ENCODE results near the gene FKBP10.
A peak's percentile ranks its signal among the peaks of the same experiment; 100 is the strongest.

FKBP10 gene

GRCh38 chr17:41801374-41802271 lies 11.2 kb upstream of the FKBP10 start:
- H3K27me3 Mint-ChIP-seq (ENCODE audit: low read depth, poor library complexity), result peaks cover 4% of the 10 kb centered on the region
- DNase-seq, result peak; percentile 95
- no peaks in the 10 kb centered on the region for H3K9me3 Mint-ChIP-seq
- peak overlapping the region; percentile 72 for H3K4me3 Mint-ChIP-seq
- TF ChIP-seq CTCF (IDR thresholded peaks at IDR 0.05), result peak; percentile 98
- H3K36me3 Mint-ChIP-seq (ENCODE audit: low read depth), result peaks cover 27% of the 10 kb centered on the region
- H3K27ac Mint-ChIP-seq, result peak overlapping the region; percentile 99
- peaks cover 43% of the 10 kb centered on the region for H3K4me1 Mint-ChIP-seq

- DNase-seq, result no peak
- no peak overlapping the region for H3K4me3 Mint-ChIP-seq
- no peaks in the 10 kb centered on the region for H3K9me3 Mint-ChIP-seq
- H3K27me3 Mint-ChIP-seq (ENCODE audit: low read depth, poor library complexity), result peaks cover 4% of the 10 kb centered on the region
- H3K36me3 Mint-ChIP-seq (ENCODE audit: low read depth), result peaks cover 39% of the 10 kb centered on the region
- H3K27ac Mint-ChIP-seq, result peak overlapping the region; percentile 69
- no peak for TF ChIP-seq CTCF (IDR thresholded peaks at IDR 0.05)
- H3K4me1 Mint-ChIP-seq, result peaks cover 39% of the 10 kb centered on the region
Observed at GRCh38 chr17:41803049-41804020, 9.5 kb upstream of the FKBP10 start.

GRCh38 chr17:41806685-41807445 lies 5.9 kb upstream of the FKBP10 start:
- Mint-ChIP-seq H3K27ac (no peak overlapping the region), H3K36me3 (ENCODE audit: low read depth) (peaks cover 54% of the 10 kb centered on the region), H3K9me3 (no peaks in the 10 kb centered on the region), H3K4me1 (peaks cover 30% of the 10 kb centered on the region), H3K27me3 (ENCODE audit: low read depth, poor library complexity) (peaks cover 3% of the 10 kb centered on the region), H3K4me3 (no peak overlapping the region)
- DNase-seq, result no peak
- TF ChIP-seq CTCF (IDR thresholded peaks at IDR 0.05), result no peak

- H3K27ac Mint-ChIP-seq, result no peak overlapping the region
- H3K4me3 Mint-ChIP-seq, result peak overlapping the region; percentile 84
- peaks cover 3% of the 10 kb centered on the region for H3K27me3 Mint-ChIP-seq (ENCODE audit: low read depth, poor library complexity)
- no peak for TF ChIP-seq CTCF (IDR thresholded peaks at IDR 0.05)
- peak; percentile 55 for DNase-seq
- peaks cover 42% of the 10 kb centered on the region for H3K36me3 Mint-ChIP-seq (ENCODE audit: low read depth)
- H3K9me3 Mint-ChIP-seq, result no peaks in the 10 kb centered on the region
- peaks cover 45% of the 10 kb centered on the region for H3K4me1 Mint-ChIP-seq
Observed at GRCh38 chr17:41810659-41811548, 1.9 kb upstream of the FKBP10 start.
